IPS-18a (cell line): Measurements from ENCODE around the gene RFPL2.
A peak's percentile ranks its signal among the peaks of the same experiment; 100 is the strongest.
"Not testable (repeated sequence)": the region's sequence is repeated elsewhere in the genome, so short reads cannot be mapped to it uniquely, and the experiment has no call there.

Experiments used
- H3K27ac ChIP-seq: one replicate; pipeline ENCODE4 v1.5.1; 2013; ENCODE audit warnings: low read length
- H3K27me3 ChIP-seq: one replicate; pipeline ENCODE4 v1.6.1; 2013; ENCODE audit warnings: mild to moderate bottlenecking, low read length; ENCODE audit not compliant: control insufficient read depth, insufficient read depth
- H3K36me3 ChIP-seq: one replicate; pipeline ENCODE4 v1.6.1; 2013; ENCODE audit warnings: low read depth, low read length; ENCODE audit not compliant: control insufficient read depth
- H3K4me1 ChIP-seq: one replicate; pipeline ENCODE4 v1.6.1; 2013; ENCODE audit warnings: low read depth, low read length; ENCODE audit not compliant: control insufficient read depth
- H3K4me3 ChIP-seq: one replicate; pipeline ENCODE4 v1.5.1; 2013; ENCODE audit warnings: low read length
- H3K9ac ChIP-seq: one replicate; pipeline ENCODE4 v1.6.1; 2013; ENCODE audit warnings: mild to moderate bottlenecking, low read length, moderate library complexity
- H3K9me3 ChIP-seq: one replicate; pipeline ENCODE4 v1.6.1; 2013; ENCODE audit warnings: low read depth, low read length; ENCODE audit not compliant: control insufficient read depth

RFPL2 gene

GRCh38 chr22:32204040-32204855 lies 625 bp downstream of the RFPL2 start:
- Histone ChIP-seq H3K4me1 (peaks cover 9% of the 10 kb centered on the region), H3K9ac (no peak overlapping the region), H3K27ac (no peak overlapping the region), H3K27me3 (peaks cover 53% of the 10 kb centered on the region), H3K36me3 (no peaks in the 10 kb centered on the region), H3K9me3 (no peaks in the 10 kb centered on the region), H3K4me3 (peak overlapping the region; percentile 53)

GRCh38 chr22:32203181-32204039 lies 1.5 kb downstream of the RFPL2 start:
- Histone ChIP-seq H3K36me3 (no peaks in the 10 kb centered on the region), H3K27ac (no peak overlapping the region), H3K4me1 (peaks cover 9% of the 10 kb centered on the region), H3K9me3 (no peaks in the 10 kb centered on the region), H3K9ac (no peak overlapping the region), H3K4me3 (peak overlapping the region; percentile 53), H3K27me3 (peaks cover 53% of the 10 kb centered on the region)

- H3K9me3 ChIP-seq = no peaks in the 10 kb centered on the region
- H3K9ac ChIP-seq = no peak overlapping the region
- H3K4me3 ChIP-seq = peak overlapping the region; percentile 53
- peaks cover 53% of the 10 kb centered on the region for H3K27me3 ChIP-seq
- peaks cover 9% of the 10 kb centered on the region for H3K4me1 ChIP-seq
- H3K27ac ChIP-seq = no peak overlapping the region
- no peaks in the 10 kb centered on the region for H3K36me3 ChIP-seq
These were observed 2.2 kb downstream of the RFPL2 start for GRCh38 chr22:32202539-32203180.

GRCh38 chr22:32202161-32202538 lies 2.7 kb downstream of the RFPL2 start:
- H3K27me3 ChIP-seq = peaks cover 53% of the 10 kb centered on the region
- no peak overlapping the region for H3K4me3 ChIP-seq
- no peaks in the 10 kb centered on the region for H3K9me3 ChIP-seq
- H3K36me3 ChIP-seq = no peaks in the 10 kb centered on the region
- peaks cover 9% of the 10 kb centered on the region for H3K4me1 ChIP-seq
- H3K9ac ChIP-seq = no peak overlapping the region
- no peak overlapping the region for H3K27ac ChIP-seq

- Histone ChIP-seq H3K9ac (no peak overlapping the region), H3K27ac (no peak overlapping the region), H3K9me3 (no peaks in the 10 kb centered on the region), H3K36me3 (no peaks in the 10 kb centered on the region), H3K27me3 (peaks cover 48% of the 10 kb centered on the region), H3K4me1 (peaks cover 9% of the 10 kb centered on the region), H3K4me3 (no peak overlapping the region)
These were observed 4.1 kb downstream of the RFPL2 start for GRCh38 chr22:32200752-32201151.

- H3K4me1 ChIP-seq = peaks cover 9% of the 10 kb centered on the region
- H3K36me3 ChIP-seq = no peaks in the 10 kb centered on the region
- H3K27ac ChIP-seq = no peak overlapping the region
- H3K27me3 ChIP-seq = peaks cover 40% of the 10 kb centered on the region
- H3K4me3 ChIP-seq = no peak overlapping the region
- H3K9me3 ChIP-seq = no peaks in the 10 kb centered on the region
- no peak overlapping the region for H3K9ac ChIP-seq
These were observed 4.9 kb downstream of the RFPL2 start for GRCh38 chr22:32199961-32200360.

- no peak overlapping the region for H3K4me3 ChIP-seq
- H3K36me3 ChIP-seq = no peaks in the 10 kb centered on the region
- no peak overlapping the region for H3K27ac ChIP-seq
- peaks cover 34% of the 10 kb centered on the region for H3K27me3 ChIP-seq
- H3K4me1 ChIP-seq = peaks cover 6% of the 10 kb centered on the region
- H3K9me3 ChIP-seq = no peaks in the 10 kb centered on the region
- no peak overlapping the region for H3K9ac ChIP-seq
These were observed 5.5 kb downstream of the RFPL2 start for GRCh38 chr22:32199341-32199740.

GRCh38 chr22:32197553-32198226 lies 7.2 kb downstream of the RFPL2 start:
- not testable (repeated sequence) for H3K4me3 ChIP-seq
- peaks cover 17% of the 10 kb centered on the region for H3K27me3 ChIP-seq

GRCh38 chr22:32195900-32196299 lies 9.0 kb downstream of the RFPL2 start:
- H3K27me3 ChIP-seq, H3K9ac ChIP-seq, H3K36me3 ChIP-seq, H3K4me3 ChIP-seq, H3K27ac ChIP-seq, H3K9me3 ChIP-seq, H3K4me1 ChIP-seq: not testable (repeated sequence)

More at GRCh38 chr22:32197553-32198226, 7.2 kb downstream of the RFPL2 start:
- H3K27ac ChIP-seq, H3K9me3 ChIP-seq, H3K9ac ChIP-seq, H3K36me3 ChIP-seq, H3K4me1 ChIP-seq: not testable (repeated sequence)

GRCh38 chr22:32193346-32193745 lies 11.5 kb downstream of the RFPL2 start:
- not testable (repeated sequence) for H3K9me3 ChIP-seq, H3K9ac ChIP-seq, H3K4me1 ChIP-seq, H3K36me3 ChIP-seq, H3K27me3 ChIP-seq, H3K27ac ChIP-seq, H3K4me3 ChIP-seq

GRCh38 chr22:32191021-32191420 lies 13.9 kb downstream of the RFPL2 start:
- not testable (repeated sequence) for H3K27me3 ChIP-seq, H3K36me3 ChIP-seq, H3K4me1 ChIP-seq, H3K9me3 ChIP-seq, H3K9ac ChIP-seq, H3K4me3 ChIP-seq, H3K27ac ChIP-seq
